Effector memory CD4-positive, alpha-beta T cell (primary cell): Measurements from ENCODE around the gene CCDC92B.
A peak's percentile ranks its signal among the peaks of the same experiment; 100 is the strongest.

Experiments
- DNase-seq, 3 donors: peaks; one replicate each; pipeline ENCODE4 v3.0.0-alpha.2; 2020
- H3K27ac ChIP-seq: 2 replicates; pipeline ENCODE4 v1.7.0; 2013; ENCODE audit warnings: mild to moderate bottlenecking, low read length, moderate library complexity; ENCODE audit not compliant: insufficient read depth, poor library complexity, severe bottlenecking
- H3K27me3 ChIP-seq: replicated peaks from 2 replicates; pipeline ENCODE4 v1.7.0; 2013; ENCODE audit warnings: mild to moderate bottlenecking, low read length; ENCODE audit not compliant: insufficient read depth, control insufficient read depth, poor library complexity, severe bottlenecking
- H3K36me3 ChIP-seq: 2 replicates; pipeline ENCODE4 v1.7.0; 2013; ENCODE audit warnings: mild to moderate bottlenecking, low read length, moderate library complexity; ENCODE audit not compliant: control insufficient read depth, insufficient read depth
- H3K4me1 ChIP-seq: 2 replicates; pipeline ENCODE4 v1.7.0; 2013; ENCODE audit warnings: low read length, mild to moderate bottlenecking; ENCODE audit not compliant: control insufficient read depth, insufficient read depth, poor library complexity, severe bottlenecking
- H3K4me3 ChIP-seq: 2 replicates; pipeline ENCODE4 v1.7.0; 2013; ENCODE audit warnings: low read length, low read depth, mild to moderate bottlenecking; ENCODE audit not compliant: insufficient read depth, poor library complexity, severe bottlenecking
- H3K9me3 ChIP-seq: 2 replicates; pipeline ENCODE4 v1.7.0; 2013; ENCODE audit warnings: mild to moderate bottlenecking, low read length, moderate library complexity; ENCODE audit not compliant: control insufficient read depth

CCDC92B gene

DNA sequence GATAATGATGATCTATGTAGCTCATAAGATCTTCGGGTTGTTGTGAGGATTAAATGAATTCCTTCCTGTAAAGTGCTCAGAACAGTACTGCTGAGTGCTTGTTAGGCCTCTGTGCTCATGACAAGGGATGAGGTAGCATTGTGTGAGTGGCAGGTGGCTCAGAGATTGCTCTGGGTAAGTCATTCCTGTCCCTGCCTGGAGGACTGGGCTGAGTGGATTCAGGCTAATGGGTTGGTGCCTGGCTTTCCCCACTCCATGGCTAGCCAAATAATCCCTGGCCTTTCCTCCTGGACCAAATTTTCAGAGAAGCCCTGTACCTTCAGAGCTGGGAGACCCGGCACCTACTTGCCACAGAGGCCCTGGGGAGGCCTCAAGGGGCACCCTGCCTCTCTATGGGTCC, 1.3 kb upstream of the CCDC92B start:
- peaks cover 7% of the 10 kb centered on the region for H3K4me1 ChIP-seq
- peaks cover 19% of the 10 kb centered on the region for H3K27me3 ChIP-seq
- H3K4me3 ChIP-seq = no peak overlapping the region
- no peaks in the 10 kb centered on the region for H3K36me3 ChIP-seq
- H3K27ac ChIP-seq = no peak overlapping the region
- H3K9me3 ChIP-seq = no peaks in the 10 kb centered on the region
- no peak for DNase-seq

DNA sequence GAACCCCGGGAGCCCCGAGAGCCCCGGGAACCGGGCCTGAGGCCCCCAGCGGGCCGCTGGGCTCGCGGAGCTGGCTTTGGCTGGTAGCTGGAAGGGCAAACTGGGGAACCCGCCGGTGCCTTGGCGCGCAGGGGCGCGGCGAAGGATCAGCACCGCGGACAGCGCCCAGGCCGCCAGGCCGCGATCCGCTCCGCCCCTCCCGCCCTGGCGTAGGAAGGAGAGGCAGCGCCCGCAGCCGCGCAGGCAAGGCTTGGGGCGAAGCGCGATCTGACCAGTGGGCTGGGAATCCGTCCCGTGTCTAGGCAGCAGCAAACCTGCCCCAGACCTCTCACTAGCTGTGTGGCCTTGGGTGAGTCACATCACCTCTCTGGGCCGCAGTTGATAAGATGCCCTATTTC, 331 bp upstream of the CCDC92B start:
- peaks cover 5% of the 10 kb centered on the region for H3K4me1 ChIP-seq
- no peaks in the 10 kb centered on the region for H3K36me3 ChIP-seq
- H3K4me3 ChIP-seq = no peak overlapping the region
- H3K27me3 ChIP-seq = peaks cover 15% of the 10 kb centered on the region
- peak; percentile 27 to 53 (median 48) for DNase-seq
- no peaks in the 10 kb centered on the region for H3K9me3 ChIP-seq
- H3K27ac ChIP-seq = no peak overlapping the region

- Histone ChIP-seq H3K4me1 (peaks cover 5% of the 10 kb centered on the region), H3K4me3 (no peak overlapping the region), H3K27me3 (peaks cover 15% of the 10 kb centered on the region), H3K36me3 (no peaks in the 10 kb centered on the region), H3K27ac (no peak overlapping the region), H3K9me3 (no peaks in the 10 kb centered on the region)
- DNase-seq = no peak
These were observed 4.0 kb downstream of the CCDC92B start for GRCh38 chr17:2745317-2746037.

DNA sequence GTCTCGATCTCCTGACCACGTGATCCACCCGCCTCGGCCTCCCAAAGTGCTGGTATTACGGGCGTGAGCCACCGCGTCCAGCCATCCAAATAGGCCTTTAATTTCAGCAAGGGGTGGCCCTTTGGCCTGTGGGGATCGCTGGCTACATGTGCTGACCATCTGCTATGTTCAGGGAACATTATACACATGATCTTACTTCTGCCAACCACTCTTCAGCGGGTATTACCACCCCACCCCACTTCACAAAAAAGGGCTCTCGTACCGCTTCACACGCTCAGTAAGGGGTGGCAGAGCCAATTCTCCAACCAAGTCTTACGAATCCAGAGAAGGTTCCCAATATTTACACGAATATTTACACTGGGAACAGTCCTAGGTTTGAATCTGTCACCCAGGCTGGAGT, 11.8 kb downstream of the CCDC92B start:
- H3K9me3 ChIP-seq = no peaks in the 10 kb centered on the region
- DNase-seq = no peak
- no peak overlapping the region for H3K27ac ChIP-seq
- H3K4me1 ChIP-seq = no peaks in the 10 kb centered on the region
- H3K27me3 ChIP-seq = no peaks in the 10 kb centered on the region
- H3K4me3 ChIP-seq = no peak overlapping the region
- no peaks in the 10 kb centered on the region for H3K36me3 ChIP-seq

DNA sequence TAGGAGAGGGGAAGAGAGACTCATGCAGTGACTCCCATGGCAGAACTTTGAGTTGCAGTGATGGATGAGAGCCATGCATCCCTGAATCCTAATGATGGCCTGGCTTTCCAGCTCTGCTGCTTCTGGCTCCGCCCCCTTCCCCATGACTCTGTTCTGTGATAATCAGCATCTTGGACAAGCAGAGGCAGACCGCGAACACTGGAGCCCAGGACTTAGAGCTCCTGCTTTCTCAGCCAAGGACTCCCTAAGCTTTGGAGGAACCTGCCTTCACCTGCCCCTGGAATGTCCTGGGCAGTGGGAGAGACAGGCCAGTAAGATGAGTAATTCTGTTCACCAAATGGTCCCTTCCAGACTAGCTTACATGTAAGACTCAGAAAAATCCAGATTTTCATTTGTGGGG, 12.5 kb downstream of the CCDC92B start:
- H3K27ac ChIP-seq = no peak overlapping the region
- no peaks in the 10 kb centered on the region for H3K36me3 ChIP-seq
- no peaks in the 10 kb centered on the region for H3K27me3 ChIP-seq
- no peak for DNase-seq
- no peaks in the 10 kb centered on the region for H3K4me1 ChIP-seq
- no peaks in the 10 kb centered on the region for H3K9me3 ChIP-seq
- H3K4me3 ChIP-seq = no peak overlapping the region

GRCh38 chr17:2735896-2736295, 13.6 kb downstream of the CCDC92B start:
- Histone ChIP-seq H3K9me3 (no peaks in the 10 kb centered on the region), H3K27me3 (no peaks in the 10 kb centered on the region), H3K27ac (no peak overlapping the region), H3K36me3 (no peaks in the 10 kb centered on the region), H3K4me1 (no peaks in the 10 kb centered on the region), H3K4me3 (no peak overlapping the region)
- DNase-seq = no peak

DNA sequence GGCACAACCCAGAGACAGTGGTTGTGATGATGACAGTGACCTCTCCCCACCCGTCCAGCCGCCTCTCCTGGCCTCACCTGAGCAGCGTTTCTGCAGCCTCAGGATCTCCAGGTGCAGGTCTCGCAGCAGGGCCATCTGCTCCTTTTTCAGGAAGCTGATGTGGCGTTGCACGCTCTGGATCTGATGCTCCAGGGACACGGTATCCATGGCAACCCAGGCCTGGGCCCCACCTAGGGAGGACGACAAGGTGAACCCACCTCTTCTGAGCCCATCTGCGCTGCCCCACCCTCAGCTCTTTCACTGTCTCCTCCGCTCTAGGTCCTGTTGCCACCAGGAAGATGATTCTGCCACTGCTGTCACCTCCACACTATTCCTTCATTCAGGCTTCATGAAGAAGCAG, 14.5 kb downstream of the CCDC92B start:
- Histone ChIP-seq H3K4me3 (no peak overlapping the region), H3K36me3 (no peaks in the 10 kb centered on the region), H3K27me3 (no peaks in the 10 kb centered on the region), H3K4me1 (no peaks in the 10 kb centered on the region), H3K9me3 (no peaks in the 10 kb centered on the region), H3K27ac (no peak overlapping the region)
- no peak for DNase-seq

GRCh38 chr17:2731807-2732206, 17.6 kb downstream of the CCDC92B start:
- H3K9me3 ChIP-seq = no peaks in the 10 kb centered on the region
- no peaks in the 10 kb centered on the region for H3K4me1 ChIP-seq
- no peak for DNase-seq
- H3K27me3 ChIP-seq = no peaks in the 10 kb centered on the region
- H3K36me3 ChIP-seq = no peaks in the 10 kb centered on the region
- no peak overlapping the region for H3K27ac ChIP-seq
- no peak overlapping the region for H3K4me3 ChIP-seq

GRCh38 chr17:2730764-2731353, 18.6 kb downstream of the CCDC92B start:
- H3K27ac ChIP-seq = no peak overlapping the region
- no peaks in the 10 kb centered on the region for H3K4me1 ChIP-seq
- no peaks in the 10 kb centered on the region for H3K9me3 ChIP-seq
- DNase-seq = no peak
- H3K27me3 ChIP-seq = no peaks in the 10 kb centered on the region
- H3K4me3 ChIP-seq = no peak overlapping the region
- no peaks in the 10 kb centered on the region for H3K36me3 ChIP-seq

- Histone ChIP-seq H3K36me3 (no peaks in the 10 kb centered on the region), H3K27ac (no peak overlapping the region), H3K4me3 (peak overlapping the region; percentile 39), H3K4me1 (no peaks in the 10 kb centered on the region), H3K27me3 (no peaks in the 10 kb centered on the region), H3K9me3 (no peaks in the 10 kb centered on the region)
- DNase-seq = no peak
These were observed 24.7 kb downstream of the CCDC92B start for GRCh38 chr17:2724784-2725164.
